NAMALWA (cell line): ENCODE data around the gene INVS.
"Not testable (repeated sequence)": the region's sequence is repeated elsewhere in the genome, so short reads cannot be mapped to it uniquely, and the experiment has no call there.

ENCODE experiments used
- DNase-seq: peaks from one replicate; pipeline ENCODE4 v3.0.0-alpha.2; 2015; ENCODE audit warnings: low spot score

INVS gene

GRCh38 chr9:100098887-100099721 is at the start of gene INVS, which contains the start of gene ERP44:
TSS of gene INVS (plus strand) at chr9:100099243. CDS start at chr9:100104522, 5,279 bp downstream.
TSS of gene ERP44 (minus strand) at chr9:100099000. CDS start at chr9:100098840, 160 bp downstream.
- DNase-seq, result peak; percentile 99

GRCh38 chr9:100049551-100049950 is 49.5 kb upstream of the INVS start:
- DNase-seq, result no peak

- DNase-seq, result no peak
These were observed 46.7 kb upstream of the INVS start for GRCh38 chr9:100052375-100052774.

- no peak for DNase-seq
These were observed 42.5 kb upstream of the INVS start for GRCh38 chr9:100056561-100056960.

GRCh38 chr9:100057624-100058023 is 41.4 kb upstream of the INVS start:
- no peak for DNase-seq

- peak; percentile 73 for DNase-seq
These were observed 40.1 kb upstream of the INVS start for GRCh38 chr9:100058699-100059579.

- not testable (repeated sequence) for DNase-seq
These were observed 36.4 kb upstream of the INVS start for GRCh38 chr9:100062683-100063082.

GRCh38 chr9:100063185-100063584 is 35.9 kb upstream of the INVS start:
- DNase-seq, result no peak

- no peak for DNase-seq
These were observed 34.0 kb upstream of the INVS start for GRCh38 chr9:100064872-100065581.

GRCh38 chr9:100066539-100066938 is 32.5 kb upstream of the INVS start:
- peak; percentile 60 for DNase-seq

GRCh38 chr9:100067990-100068389 is 31.1 kb upstream of the INVS start:
- DNase-seq, result not testable (repeated sequence)

GRCh38 chr9:100069068-100069467 is 30.0 kb upstream of the INVS start:
- DNase-seq, result not testable (repeated sequence)

- no peak for DNase-seq
These were observed 28.7 kb upstream of the INVS start for GRCh38 chr9:100070104-100071041.

- DNase-seq, result no peak
These were observed 27.8 kb upstream of the INVS start for GRCh38 chr9:100071271-100071670.

- no peak for DNase-seq
These were observed 26.2 kb upstream of the INVS start for GRCh38 chr9:100072805-100073204.

GRCh38 chr9:100074093-100074492 is 24.9 kb upstream of the INVS start:
- DNase-seq, result no peak

- no peak for DNase-seq
These were observed 24.1 kb upstream of the INVS start for GRCh38 chr9:100074989-100075388.

- DNase-seq, result not testable (repeated sequence)
These were observed 22.8 kb upstream of the INVS start for GRCh38 chr9:100076256-100076655.

- no peak for DNase-seq
These were observed 16.3 kb upstream of the INVS start for GRCh38 chr9:100082782-100083181.

GRCh38 chr9:100083448-100084127 is 15.5 kb upstream of the INVS start:
- peak; percentile 72 for DNase-seq

- peak; percentile 87 for DNase-seq
These were observed 15.0 kb upstream of the INVS start for GRCh38 chr9:100084128-100084453.
